ENCODE data around the gene ADAMTS12. TPM values are rescaled to one million over a fixed set of nuclear protein-coding genes. Genes with fewer than 3 reads are reported as not detected.

Gene ADAMTS12
- polyA plus RNA-seq, 4 donors, result 0.37 to 2.8 (median 0.54) TPM; not detected in 1

DNA sequence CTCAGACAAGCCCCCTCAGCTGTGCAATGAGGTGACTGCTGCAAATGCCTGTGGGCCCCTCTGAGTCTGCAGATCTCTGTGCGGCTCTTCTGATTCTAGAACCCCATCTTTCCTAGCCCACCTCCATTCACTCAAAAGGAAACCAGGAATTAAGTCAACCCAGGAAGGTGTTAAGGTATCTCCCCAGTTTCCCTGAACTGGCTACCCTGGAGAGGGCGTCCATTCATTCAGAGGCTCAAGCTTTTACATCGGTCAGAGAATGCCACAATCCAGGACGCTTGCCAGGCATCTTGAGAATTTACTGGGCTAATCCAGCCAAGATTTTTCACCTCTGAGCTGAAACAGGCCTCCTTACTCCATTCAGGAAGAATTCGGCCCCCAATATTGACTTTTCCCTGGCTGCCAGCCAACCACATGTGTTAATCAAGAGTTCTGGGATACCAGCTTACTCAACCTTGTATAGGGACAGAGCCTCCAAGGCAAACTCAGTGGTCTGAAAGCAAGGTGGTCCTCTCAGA lies 889 bp upstream of the ADAMTS12 start:
- Histone ChIP-seq H3K4me3 (ENCODE audit: low read depth in 1 of 3, low read length in 3 of 3) (peak overlapping the region in 1 of 3 donors; percentile 36), H3K27ac (ENCODE audit: low read depth in 1 of 3, low read length in 2 of 3) (peak overlapping the region in 2 of 3 donors; percentile 18 to 27), H3K36me3 (ENCODE audit: control insufficient read depth in 3 of 3, insufficient read depth in 2 of 3, low read depth in 1 of 3, low read length in 3 of 3) (no peaks in the 10 kb centered on the region), H3K27me3 (ENCODE audit: control insufficient read depth in 3 of 3, insufficient read depth in 3 of 3, low read length in 3 of 3) (peaks cover 0 to 38% (median 0%) of the 10 kb centered on the region in 3 donors), H3K4me1 (ENCODE audit: control insufficient read depth in 3 of 3, insufficient read depth in 2 of 3, low read depth in 1 of 3, low read length in 2 of 3) (no peaks in the 10 kb centered on the region), H3K9me3 (ENCODE audit: control insufficient read depth in 2 of 2, insufficient read depth in 1 of 2, low read depth in 1 of 2, low read length in 1 of 2) (no peaks in the 10 kb centered on the region)
- no peak for FAIRE-seq
- 39 to 56% (median 43%) methylated on average over 5 of the region's 5 CpGs for WGBS, 3 donors
- DNase-seq, result peak in 1 of 2 donors; percentile 2

DNA sequence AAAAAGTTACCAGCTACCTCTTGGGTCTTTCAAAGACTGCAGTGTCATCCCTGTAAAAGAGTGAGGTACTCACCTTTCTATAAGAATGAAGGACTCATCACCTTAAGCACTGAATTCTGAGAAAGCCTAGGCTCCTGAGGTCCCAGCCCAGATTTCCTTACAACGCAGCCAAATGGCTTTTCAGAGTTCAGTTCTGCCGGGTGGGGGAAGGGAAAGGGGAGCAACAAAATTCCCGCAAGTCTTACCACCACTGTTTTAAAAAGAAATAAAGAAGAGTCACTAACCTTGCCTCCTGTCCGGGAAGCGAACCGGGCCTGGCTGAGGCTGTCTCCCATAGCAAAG lies 373 bp downstream of the ADAMTS12 start:
- Histone ChIP-seq H3K27ac (ENCODE audit: low read depth in 1 of 3, low read length in 2 of 3) (peak overlapping the region in 2 of 3 donors; percentile 3 to 18), H3K36me3 (ENCODE audit: control insufficient read depth in 3 of 3, insufficient read depth in 2 of 3, low read depth in 1 of 3, low read length in 3 of 3) (no peaks in the 10 kb centered on the region), H3K9me3 (ENCODE audit: control insufficient read depth in 2 of 2, insufficient read depth in 1 of 2, low read depth in 1 of 2, low read length in 1 of 2) (no peaks in the 10 kb centered on the region), H3K4me1 (ENCODE audit: control insufficient read depth in 3 of 3, insufficient read depth in 2 of 3, low read depth in 1 of 3, low read length in 2 of 3) (no peaks in the 10 kb centered on the region), H3K4me3 (ENCODE audit: low read depth in 1 of 3, low read length in 3 of 3) (peak overlapping the region in 1 of 3 donors; percentile 48), H3K27me3 (ENCODE audit: control insufficient read depth in 3 of 3, insufficient read depth in 3 of 3, low read length in 3 of 3) (peaks cover 0 to 39% (median 0%) of the 10 kb centered on the region in 3 donors)
- no peak for DNase-seq
- FAIRE-seq, result no peak
- 6 to 17% (median 16%) methylated on average over 6 of the region's 6 CpGs for whole genome bisulfite sequencing, 3 donors

DNA sequence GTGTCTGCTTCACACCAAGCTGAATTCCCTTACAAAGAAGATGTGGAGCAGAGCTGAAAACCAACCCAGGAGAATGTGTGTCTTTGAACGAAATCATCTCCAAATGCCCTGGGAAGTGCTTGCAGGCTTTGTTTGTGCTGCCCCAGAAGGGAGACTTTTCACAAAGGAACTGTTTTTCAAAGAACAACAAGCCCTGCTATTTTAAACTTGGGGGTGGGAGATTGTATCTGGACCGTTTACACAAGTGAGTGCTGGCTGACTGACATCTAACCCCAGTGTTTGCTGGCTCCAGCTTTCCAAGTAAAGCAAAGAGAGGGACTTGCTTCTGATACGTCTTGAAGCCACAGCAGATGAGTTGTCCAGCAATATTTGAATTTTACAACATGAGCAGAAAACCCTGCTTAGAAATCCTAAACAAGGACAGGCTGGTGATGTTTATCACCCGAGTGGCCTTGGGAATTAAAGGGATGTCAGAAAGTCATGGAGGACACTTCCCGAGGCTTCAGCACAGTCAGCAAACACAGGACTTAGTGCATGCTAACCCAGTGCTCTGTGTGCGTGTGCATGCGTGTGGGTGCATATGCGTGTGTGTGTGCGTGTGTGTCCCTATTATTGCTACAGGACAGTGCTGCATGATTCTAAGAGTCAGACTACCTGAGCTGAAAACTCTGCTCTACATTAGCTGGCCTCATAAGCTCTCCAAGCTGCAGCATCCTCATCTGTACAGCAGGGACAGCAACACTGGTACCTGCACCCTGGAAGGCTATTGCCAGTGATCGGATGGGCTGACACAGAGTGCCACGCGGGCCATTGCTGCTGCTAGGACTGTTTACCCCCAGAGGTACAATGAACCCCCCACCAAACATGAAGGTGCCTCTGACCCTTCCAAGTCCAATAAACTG lies 1.4 kb downstream of the ADAMTS12 start:
- no peak overlapping the region for H3K27ac ChIP-seq (ENCODE audit: low read depth in 1 of 3, low read length in 2 of 3)
- FAIRE-seq (no peak), DNase-seq (no peak)
- H3K27me3 ChIP-seq (ENCODE audit: control insufficient read depth in 3 of 3, insufficient read depth in 3 of 3, low read length in 3 of 3), result peaks cover 0 to 39% (median 0%) of the 10 kb centered on the region in 3 donors
- no peaks in the 10 kb centered on the region for H3K4me1 ChIP-seq (ENCODE audit: control insufficient read depth in 3 of 3, insufficient read depth in 2 of 3, low read depth in 1 of 3, low read length in 2 of 3)
- WGBS, 3 donors, result 43 to 50% (median 45%) methylated on average over 12 of the region's 12 CpGs
- no peaks in the 10 kb centered on the region for H3K9me3 ChIP-seq (ENCODE audit: control insufficient read depth in 2 of 2, insufficient read depth in 1 of 2, low read depth in 1 of 2, low read length in 1 of 2)
- H3K36me3 ChIP-seq (ENCODE audit: control insufficient read depth in 3 of 3, insufficient read depth in 2 of 3, low read depth in 1 of 3, low read length in 3 of 3), result no peaks in the 10 kb centered on the region
- peak overlapping the region in 1 of 3 donors; percentile 48 for H3K4me3 ChIP-seq (ENCODE audit: low read depth in 1 of 3, low read length in 3 of 3)

DNA sequence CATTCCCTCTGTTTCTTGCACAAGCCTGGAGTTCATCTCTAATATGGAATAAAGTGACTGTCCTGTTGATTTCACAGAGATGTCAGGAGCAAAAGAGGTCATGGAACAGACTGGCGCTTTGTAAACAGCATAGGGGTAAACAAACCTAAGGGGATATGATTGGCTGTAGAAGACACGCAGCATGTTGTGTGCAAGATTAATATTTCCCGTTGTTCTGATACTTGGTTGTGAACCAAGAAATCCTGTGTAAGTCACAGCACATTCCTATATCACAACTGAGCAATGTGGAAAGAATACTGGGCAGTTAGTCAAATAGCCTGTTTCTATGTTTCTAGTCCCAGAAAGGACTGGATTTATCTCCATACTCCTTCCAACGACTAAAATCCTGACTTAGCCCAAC lies 3.2 kb downstream of the ADAMTS12 start:
- Histone ChIP-seq H3K27me3 (ENCODE audit: control insufficient read depth in 3 of 3, insufficient read depth in 3 of 3, low read length in 3 of 3) (peaks cover 0 to 36% (median 0%) of the 10 kb centered on the region in 3 donors), H3K27ac (ENCODE audit: low read depth in 1 of 3, low read length in 2 of 3) (no peak overlapping the region), H3K4me3 (ENCODE audit: low read depth in 1 of 3, low read length in 3 of 3) (no peak overlapping the region), H3K9me3 (ENCODE audit: control insufficient read depth in 2 of 2, insufficient read depth in 1 of 2, low read depth in 1 of 2, low read length in 1 of 2) (no peaks in the 10 kb centered on the region), H3K4me1 (ENCODE audit: control insufficient read depth in 3 of 3, insufficient read depth in 2 of 3, low read depth in 1 of 3, low read length in 2 of 3) (no peaks in the 10 kb centered on the region), H3K36me3 (ENCODE audit: control insufficient read depth in 3 of 3, insufficient read depth in 2 of 3, low read depth in 1 of 3, low read length in 3 of 3) (no peaks in the 10 kb centered on the region)
- DNase-seq (no peak), FAIRE-seq (no peak)
- WGBS, 3 donors, result 51 to 55% (median 53%) methylated on average over 4 of the region's 4 CpGs

DNA sequence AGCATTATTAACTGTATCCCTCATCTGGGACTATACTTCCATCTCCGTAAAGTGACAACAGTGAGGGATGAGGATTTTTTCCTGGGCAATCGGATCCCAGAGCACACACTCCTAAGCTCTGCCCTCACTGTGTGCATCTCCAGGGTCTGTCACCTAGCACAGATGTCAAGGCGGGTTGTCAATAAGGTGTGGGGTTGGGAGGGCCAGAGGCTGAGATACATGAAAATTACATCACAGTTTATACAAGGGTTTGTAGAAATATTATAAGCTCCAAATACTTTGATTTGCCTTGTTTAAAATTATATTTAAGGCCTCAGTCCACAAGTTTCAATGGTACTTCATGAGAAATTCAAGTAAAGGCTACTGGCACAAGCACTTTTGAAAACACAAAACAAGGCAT lies 4.5 kb downstream of the ADAMTS12 start:
- no peak for FAIRE-seq
- no peak overlapping the region for H3K27ac ChIP-seq (ENCODE audit: low read depth in 1 of 3, low read length in 2 of 3)
- no peak overlapping the region for H3K4me3 ChIP-seq (ENCODE audit: low read depth in 1 of 3, low read length in 3 of 3)
- no peaks in the 10 kb centered on the region for H3K9me3 ChIP-seq (ENCODE audit: control insufficient read depth in 2 of 2, insufficient read depth in 1 of 2, low read depth in 1 of 2, low read length in 1 of 2)
- peaks cover 0 to 24% (median 0%) of the 10 kb centered on the region in 3 donors for H3K27me3 ChIP-seq (ENCODE audit: control insufficient read depth in 3 of 3, insufficient read depth in 3 of 3, low read length in 3 of 3)
- no peak for DNase-seq
- WGBS, 3 donors, result 59 to 86% (median 85%) methylated on average over 3 of the region's 3 CpGs
- no peaks in the 10 kb centered on the region for H3K36me3 ChIP-seq (ENCODE audit: control insufficient read depth in 3 of 3, insufficient read depth in 2 of 3, low read depth in 1 of 3, low read length in 3 of 3)
- H3K4me1 ChIP-seq (ENCODE audit: control insufficient read depth in 3 of 3, insufficient read depth in 2 of 3, low read depth in 1 of 3, low read length in 2 of 3), result no peaks in the 10 kb centered on the region

DNA sequence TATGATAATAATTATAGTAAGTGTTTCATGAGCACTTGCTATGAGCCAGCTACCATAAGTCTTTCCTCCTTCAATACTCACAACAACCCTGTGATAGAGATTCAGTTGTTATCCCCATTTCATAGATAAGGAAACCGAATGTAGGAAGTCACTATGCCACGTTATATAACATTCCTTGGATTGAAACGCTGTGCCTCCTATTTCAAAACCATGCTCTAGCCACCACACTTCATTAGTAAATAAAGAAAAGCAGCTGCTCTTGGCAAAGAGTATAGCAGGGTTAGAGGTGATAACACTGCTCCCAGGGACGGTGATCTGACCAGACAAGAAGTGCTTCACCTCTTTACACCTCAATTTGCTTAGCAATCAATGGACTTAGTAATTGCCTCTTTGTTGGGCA lies 5.5 kb downstream of the ADAMTS12 start:
- Histone ChIP-seq H3K4me3 (ENCODE audit: low read depth in 1 of 3, low read length in 3 of 3) (no peak overlapping the region), H3K9me3 (ENCODE audit: control insufficient read depth in 2 of 2, insufficient read depth in 1 of 2, low read depth in 1 of 2, low read length in 1 of 2) (no peaks in the 10 kb centered on the region), H3K27me3 (ENCODE audit: control insufficient read depth in 3 of 3, insufficient read depth in 3 of 3, low read length in 3 of 3) (peaks cover 0 to 16% (median 0%) of the 10 kb centered on the region in 3 donors), H3K4me1 (ENCODE audit: control insufficient read depth in 3 of 3, insufficient read depth in 2 of 3, low read depth in 1 of 3, low read length in 2 of 3) (no peaks in the 10 kb centered on the region), H3K27ac (ENCODE audit: low read depth in 1 of 3, low read length in 2 of 3) (no peak overlapping the region), H3K36me3 (ENCODE audit: control insufficient read depth in 3 of 3, insufficient read depth in 2 of 3, low read depth in 1 of 3, low read length in 3 of 3) (no peaks in the 10 kb centered on the region)
- WGBS, 3 donors, result 52 to 66% (median 53%) methylated on average over 4 of the region's 4 CpGs
- no peak for DNase-seq
- no peak for FAIRE-seq

DNA sequence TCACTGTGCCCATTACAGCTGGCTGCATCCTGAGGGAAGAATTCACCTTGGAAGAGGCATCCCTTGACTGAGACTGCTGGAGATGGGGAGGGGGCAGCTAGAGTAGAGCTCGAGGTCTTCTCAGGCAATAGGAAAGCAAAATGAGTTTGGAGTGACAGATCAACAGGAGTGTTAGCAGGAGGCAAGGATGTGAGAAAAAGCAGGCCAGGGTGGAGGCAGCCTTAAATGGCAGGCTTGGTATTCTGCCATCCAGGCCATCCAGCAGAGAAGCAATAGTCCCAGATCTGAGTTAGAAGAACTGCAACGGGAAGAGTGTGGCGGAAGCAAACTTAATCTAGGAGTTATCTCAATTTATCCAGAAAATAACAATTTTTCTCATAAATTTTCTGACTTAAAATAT lies 6.1 kb downstream of the ADAMTS12 start:
- H3K27ac ChIP-seq (ENCODE audit: low read depth in 1 of 3, low read length in 2 of 3), result no peak overlapping the region
- H3K4me3 ChIP-seq (ENCODE audit: low read depth in 1 of 3, low read length in 3 of 3), result no peak overlapping the region
- FAIRE-seq (no peak), DNase-seq (no peak)
- no peaks in the 10 kb centered on the region for H3K9me3 ChIP-seq (ENCODE audit: control insufficient read depth in 2 of 2, insufficient read depth in 1 of 2, low read depth in 1 of 2, low read length in 1 of 2)
- H3K36me3 ChIP-seq (ENCODE audit: control insufficient read depth in 3 of 3, insufficient read depth in 2 of 3, low read depth in 1 of 3, low read length in 3 of 3), result no peaks in the 10 kb centered on the region
- no peaks in the 10 kb centered on the region for H3K4me1 ChIP-seq (ENCODE audit: control insufficient read depth in 3 of 3, insufficient read depth in 2 of 3, low read depth in 1 of 3, low read length in 2 of 3)
- 64 to 73% (median 64%) methylated on average over 3 of the region's 3 CpGs for WGBS, 3 donors
- peaks cover 0 to 10% (median 0%) of the 10 kb centered on the region in 3 donors for H3K27me3 ChIP-seq (ENCODE audit: control insufficient read depth in 3 of 3, insufficient read depth in 3 of 3, low read length in 3 of 3)

DNA sequence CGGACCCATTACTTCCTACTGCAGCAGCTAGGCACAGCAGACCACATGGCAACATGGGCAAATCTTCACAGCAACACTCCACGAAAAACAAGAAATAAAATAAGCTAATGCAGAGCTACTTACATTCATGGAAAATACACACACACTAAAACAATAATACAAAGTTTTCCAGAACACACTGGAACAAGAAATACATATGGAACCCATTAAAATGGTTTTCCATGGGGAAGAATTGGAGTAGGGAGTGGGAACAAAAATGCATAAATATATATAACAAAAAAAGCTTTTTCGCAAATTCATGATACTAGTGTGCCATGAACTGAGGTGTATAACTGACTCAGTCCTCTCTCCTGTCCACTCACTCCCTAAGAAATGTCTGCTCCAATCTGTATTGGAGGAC lies 8.3 kb downstream of the ADAMTS12 start:
- Histone ChIP-seq H3K27ac (ENCODE audit: low read depth in 1 of 3, low read length in 2 of 3) (no peak overlapping the region), H3K27me3 (ENCODE audit: control insufficient read depth in 3 of 3, insufficient read depth in 3 of 3, low read length in 3 of 3) (peaks cover 0 to 2% (median 0%) of the 10 kb centered on the region in 3 donors), H3K4me3 (ENCODE audit: low read depth in 1 of 3, low read length in 3 of 3) (no peak overlapping the region), H3K36me3 (ENCODE audit: control insufficient read depth in 3 of 3, insufficient read depth in 2 of 3, low read depth in 1 of 3, low read length in 3 of 3) (no peaks in the 10 kb centered on the region), H3K9me3 (ENCODE audit: control insufficient read depth in 2 of 2, insufficient read depth in 1 of 2, low read depth in 1 of 2, low read length in 1 of 2) (no peaks in the 10 kb centered on the region), H3K4me1 (ENCODE audit: control insufficient read depth in 3 of 3, insufficient read depth in 2 of 3, low read depth in 1 of 3, low read length in 2 of 3) (no peaks in the 10 kb centered on the region)
- 84 to 88% (median 84%) methylated on average over 3 of the region's 3 CpGs for WGBS, 3 donors
- FAIRE-seq (no peak), DNase-seq (no peak)
